OCI-LY7 (cell line): ENCODE data around the gene MAGI1. TPM values are rescaled to one million over a fixed set of nuclear protein-coding genes. Genes with fewer than 3 reads are reported as not detected.

ENCODE experiments used
- BruUV-seq: library from RNA; stranded (reverse); fragments of 400-500 nt; replicated peaks from 2 replicates; lab custom pipeline; 2021; lab: Mats Ljungman, UMichigan
- CTCF ChIA-PET: fragments of 300-600 bp; sonication (Branson Sonifier 250); formaldehyde crosslinking; loops from one replicate; lab custom pipeline; 2022; ENCODE audit warnings: antibody characterized with exemption; ENCODE audit not compliant: unreplicated experiment; lab: Charles Lee
- POLR2A ChIA-PET: fragments of 300-600 bp; sonication (Branson Sonifier 250); formaldehyde crosslinking; loops from one replicate; lab custom pipeline; 2022; ENCODE audit warnings: antibody characterized with exemption; lab: Charles Lee
- DNase-seq: peaks from one replicate; pipeline ENCODE4 v3.0.0-alpha.2; 2015; ENCODE audit warnings: low spot score
- H2AFZ ChIP-seq: fragments of 200-600 bp; sonication (generic), shearing (Covaris generic); 2 replicates; pipeline ENCODE4 v1.6.1; 2014; ENCODE audit warnings: mild to moderate bottlenecking, antibody characterized with exemption, low read length, moderate library complexity
- H3K27ac ChIP-seq: fragments of 200-600 bp; sonication (generic); 2 replicates; pipeline ENCODE4 v1.5.1; 2014; ENCODE audit warnings: mixed run types, low read depth, mild to moderate bottlenecking, moderate library complexity, low read length, inconsistent platforms; ENCODE audit not compliant: poor library complexity, severe bottlenecking
- H3K36me3 ChIP-seq: fragments of 200-600 bp; sonication (generic); 2 replicates; pipeline ENCODE4 v1.6.1; 2014; ENCODE audit warnings: mild to moderate bottlenecking, antibody characterized with exemption, low read length, moderate library complexity, mixed read lengths; ENCODE audit not compliant: insufficient read depth
- H3K4me1 ChIP-seq: fragments of 200-600 bp; sonication (generic); 2 replicates; pipeline ENCODE4 v1.5.1; 2014; ENCODE audit warnings: mild to moderate bottlenecking, low read length; ENCODE audit not compliant: insufficient read depth, poor library complexity, severe bottlenecking
- H3K4me2 ChIP-seq: fragments of 200-600 bp; sonication (generic); 2 replicates; pipeline ENCODE4 v1.6.1; 2014; ENCODE audit warnings: mild to moderate bottlenecking, low read length
- H3K4me3 ChIP-seq: fragments of 200-600 bp; sonication (generic); 2 replicates; pipeline ENCODE4 v1.5.1; 2014; ENCODE audit warnings: mild to moderate bottlenecking, low read depth, low read length; ENCODE audit not compliant: poor library complexity, severe bottlenecking
- H3K79me2 ChIP-seq: fragments of 200-600 bp; sonication (generic); 2 replicates; pipeline ENCODE4 v1.6.1; 2016; ENCODE audit warnings: low read depth, mild to moderate bottlenecking, low read length, moderate library complexity, mixed read lengths; ENCODE audit not compliant: insufficient read depth
- H3K9me2 ChIP-seq: fragments of 200-600 bp; sonication (generic); 2 replicates; pipeline ENCODE4 v1.6.1; 2016; ENCODE audit warnings: mild to moderate bottlenecking, low read length, mixed read lengths; ENCODE audit not compliant: insufficient read depth
- H3K9me3 ChIP-seq: fragments of 200-600 bp; sonication (generic); 2 replicates; pipeline ENCODE4 v1.6.1; 2014; ENCODE audit warnings: mild to moderate bottlenecking, mixed run types, low read length, mixed read lengths
- H4K20me1 ChIP-seq: fragments of 200-600 bp; sonication (generic); 2 replicates; pipeline ENCODE4 v1.6.1; 2014; ENCODE audit warnings: mild to moderate bottlenecking, antibody characterized with exemption, low read length, moderate library complexity, mixed read lengths; ENCODE audit not compliant: insufficient read depth
- CTCF ChIP-seq: fragments of 200-600 bp; sonication (generic); conservative IDR thresholded peaks from 2 replicates; pipeline ENCODE4 v1.5.1; 2014; ENCODE audit warnings: mild to moderate bottlenecking, antibody characterized with exemption, low read length, moderate library complexity, mixed read lengths
- EZH2phosphoT487 ChIP-seq: fragments of 200-600 bp; sonication (generic); IDR thresholded peaks from 2 replicates; pipeline ENCODE4 v1.6.1; 2018; ENCODE audit warnings: low read depth, borderline replicate concordance, mild to moderate bottlenecking, mixed run types, antibody characterized with exemption, low read length, moderate library complexity, mixed read lengths
- intact Hi-C: fragments of 100-400 bp; cut with micrococcal nuclease; formaldehyde crosslinking; loops from one replicate; pipeline ENCODE4 v1.10.0; 2022; ENCODE audit not compliant: unreplicated experiment
- total RNA-seq, 2 experiments: library from RNA; depleted of rRNA in 1 of 2; stranded (reverse); fragments of >200 nt in 1 of 2; shearing (Covaris generic) in 1 of 2; gene quantifications; 2 replicates each; pipeline ENCODE4 v1.2.3, GENCODE V29; 2014 to 2022

MAGI1 gene
- total RNA-seq, 2 experiments from 2014 or later = 0.63 to 2.5 TPM

- ChIA-PET CTCF (no interaction called here), POLR2A (no interaction called here)
- no peaks in the 10 kb centered on the region for H3K4me1 ChIP-seq
- no peaks in the 10 kb centered on the region for H3K9me3 ChIP-seq
- H4K20me1 ChIP-seq = no peaks in the 10 kb centered on the region
- no peak overlapping the region for H3K27ac ChIP-seq
- H3K4me2 ChIP-seq = no peak overlapping the region
- no peaks in the 10 kb centered on the region for H3K9me2 ChIP-seq
- H3K36me3 ChIP-seq = no peaks in the 10 kb centered on the region
- TF ChIP-seq CTCF (no peak), EZH2phosphoT487 (no peak)
- no peak overlapping the region for H3K4me3 ChIP-seq
- H2AFZ ChIP-seq = no peak overlapping the region
- intact Hi-C loops = no loop called here
- no TSS peak for BruUV-seq
- H3K79me2 ChIP-seq = no peaks in the 10 kb centered on the region
- no peak for DNase-seq
Measured at GRCh38 chr3:65639444-65639843, 399.3 kb downstream of the MAGI1 start.

GRCh38 chr3:65638301-65638700, 400.4 kb downstream of the MAGI1 start:
- no TSS peak for BruUV-seq
- Histone ChIP-seq H3K9me2 (no peaks in the 10 kb centered on the region), H3K4me3 (no peak overlapping the region), H3K9me3 (no peaks in the 10 kb centered on the region), H2AFZ (no peak overlapping the region), H3K79me2 (no peaks in the 10 kb centered on the region), H3K4me2 (no peak overlapping the region), H3K4me1 (no peaks in the 10 kb centered on the region), H4K20me1 (no peaks in the 10 kb centered on the region), H3K27ac (no peak overlapping the region), H3K36me3 (no peaks in the 10 kb centered on the region)
- DNase-seq = no peak
- ChIA-PET POLR2A (interaction anchor here (0.6 kb wide), 1 partner anchor 1738 kb away, joined by 5 read pairs; no protein-coding TSS in a partner anchor), CTCF (no interaction called here)
- intact Hi-C loops = no loop called here
- TF ChIP-seq CTCF (no peak), EZH2phosphoT487 (no peak)

GRCh38 chr3:65636326-65636725, 402.4 kb downstream of the MAGI1 start:
- Histone ChIP-seq H3K27ac (no peak overlapping the region), H3K79me2 (no peaks in the 10 kb centered on the region), H3K4me3 (no peak overlapping the region), H3K9me2 (no peaks in the 10 kb centered on the region), H3K4me2 (no peak overlapping the region), H2AFZ (no peak overlapping the region), H3K9me3 (no peaks in the 10 kb centered on the region), H3K36me3 (no peaks in the 10 kb centered on the region), H4K20me1 (no peaks in the 10 kb centered on the region), H3K4me1 (no peaks in the 10 kb centered on the region)
- no peak for DNase-seq
- no TSS peak for BruUV-seq
- POLR2A ChIA-PET = no interaction called here
- CTCF ChIA-PET = no interaction called here
- intact Hi-C loops = no loop called here
- TF ChIP-seq CTCF = no peak
- TF ChIP-seq EZH2phosphoT487 = no peak
